HG03103 (cell line): ENCODE results near the gene PCDH10.
"Not testable (repeated sequence)": the region's sequence is repeated elsewhere in the genome, so short reads cannot be mapped to it uniquely, and the experiment has no call there.

Source experiments
- ATAC-seq: cut with Tn5 transposase; IDR thresholded peaks from one replicate; pipeline ENCODE4 v1.9.1; 2021; ENCODE audit warnings: low read depth; ENCODE audit not compliant: unreplicated experiment

The PCDH10 gene

GRCh38 chr4:133208694-133209285 is 59.7 kb downstream of the PCDH10 start:
- ATAC-seq: no peak

- no peak for ATAC-seq
Observed at GRCh38 chr4:133233922-133234321, 84.8 kb downstream of the PCDH10 start.

GRCh38 chr4:133240451-133240850 is 91.4 kb downstream of the PCDH10 start:
- ATAC-seq: not testable (repeated sequence)
